ENCODE results near the gene SCLY.
"Not testable (repeated sequence)": the region's sequence is repeated elsewhere in the genome, so short reads cannot be mapped to it uniquely, and the experiment has no call there.

The SCLY gene

GRCh38 chr2:238029853-238030252, 30.9 kb upstream of the SCLY start:
- no peak for DNase-seq (ENCODE audit: low spot score in 2 of 2)
- no peak overlapping the region for H3K27ac Mint-ChIP-seq
- H3K27me3 Mint-ChIP-seq = no peaks in the 10 kb centered on the region
- peaks cover 33% of the 10 kb centered on the region for H3K36me3 Mint-ChIP-seq
- H3K4me1 Mint-ChIP-seq = no peaks in the 10 kb centered on the region
- H3K4me3 Mint-ChIP-seq = no peak overlapping the region
- ATAC-seq (ENCODE audit: low read depth) = no peak
- H3K9me3 Mint-ChIP-seq = no peaks in the 10 kb centered on the region

DNA sequence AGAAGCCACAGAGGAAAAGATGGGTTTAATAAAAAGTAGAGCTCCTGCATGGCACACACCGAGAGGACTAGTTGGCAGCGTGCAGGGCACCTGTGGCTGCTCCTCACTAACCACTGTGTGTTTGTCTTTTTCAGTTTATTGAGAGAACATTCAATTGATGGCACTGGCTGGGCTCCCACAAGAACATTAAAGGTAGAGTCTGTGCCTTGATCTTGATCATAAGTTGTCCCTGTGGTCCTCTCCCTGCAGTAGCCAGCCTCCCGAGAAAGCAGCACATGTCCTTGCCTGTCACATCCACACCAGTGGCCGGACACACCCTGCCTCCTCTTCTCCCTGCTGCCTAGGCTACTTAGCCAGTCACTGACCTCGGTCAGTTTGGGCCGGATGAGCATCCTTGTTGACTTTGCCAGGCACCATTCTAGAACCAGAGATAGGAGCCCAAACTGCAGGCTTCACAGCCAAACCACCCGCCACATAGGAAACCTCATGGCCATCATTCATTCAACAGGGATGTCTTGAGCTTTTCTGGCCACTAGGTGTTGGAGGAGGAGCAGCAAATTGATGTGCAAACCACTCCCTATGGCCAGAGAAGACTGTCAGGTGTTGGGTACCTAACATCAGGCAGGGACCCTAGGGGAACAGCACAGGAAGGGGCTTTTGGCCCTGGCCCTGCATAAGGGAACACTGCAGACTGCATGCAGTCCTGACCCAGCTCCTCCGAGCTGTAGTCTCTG, 30.2 kb upstream of the SCLY start:
- Mint-ChIP-seq H3K4me1 (no peaks in the 10 kb centered on the region), H3K27me3 (no peaks in the 10 kb centered on the region), H3K27ac (no peak overlapping the region), H3K4me3 (no peak overlapping the region), H3K9me3 (no peaks in the 10 kb centered on the region), H3K36me3 (peaks cover 31% of the 10 kb centered on the region)
- DNase-seq (ENCODE audit: low spot score in 2 of 2) (no peak), ATAC-seq (ENCODE audit: low read depth) (no peak)

- H3K36me3 Mint-ChIP-seq = peaks cover 31% of the 10 kb centered on the region
- ATAC-seq (ENCODE audit: low read depth) (no peak), DNase-seq (ENCODE audit: low spot score in 2 of 2) (no peak)
- no peaks in the 10 kb centered on the region for H3K9me3 Mint-ChIP-seq
- H3K4me3 Mint-ChIP-seq = no peak overlapping the region
- H3K27me3 Mint-ChIP-seq = no peaks in the 10 kb centered on the region
- no peaks in the 10 kb centered on the region for H3K4me1 Mint-ChIP-seq
- H3K27ac Mint-ChIP-seq = peak overlapping the region; percentile 41
These were observed 29.1 kb upstream of the SCLY start for GRCh38 chr2:238031751-238032150.

DNA sequence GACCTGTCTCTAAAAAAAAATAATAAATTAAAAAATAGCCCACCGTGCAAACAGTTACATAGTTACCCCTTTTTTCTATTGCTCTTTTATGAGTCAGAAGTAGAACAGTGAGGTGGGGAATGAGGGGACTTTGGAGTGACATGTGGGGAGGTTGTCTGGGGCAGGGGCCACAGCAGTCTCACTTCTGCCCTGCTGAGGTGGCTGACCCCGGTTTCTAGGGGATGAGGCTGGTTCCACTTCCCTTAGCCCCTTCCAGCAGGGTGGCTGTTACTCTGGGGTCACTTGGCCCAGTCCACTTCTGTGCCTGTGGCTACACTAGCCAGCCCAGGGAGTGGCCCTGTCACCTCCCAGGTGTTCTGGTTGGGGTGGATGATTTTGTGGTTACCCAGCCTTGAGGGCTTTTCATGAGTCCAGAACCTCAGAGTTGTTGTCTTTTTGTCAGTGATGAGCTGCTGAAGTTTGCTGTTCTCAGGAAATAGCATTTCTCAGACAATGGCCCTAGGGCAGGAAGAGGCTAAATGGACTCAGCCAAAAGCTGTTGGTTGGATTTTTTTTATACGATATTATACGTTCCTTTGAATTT, 28.0 kb upstream of the SCLY start:
- Mint-ChIP-seq H3K9me3 (no peaks in the 10 kb centered on the region), H3K4me1 (no peaks in the 10 kb centered on the region)
- ATAC-seq (ENCODE audit: low read depth) = no peak

GRCh38 chr2:238033991-238034390, 26.8 kb upstream of the SCLY start:
- H3K4me1 Mint-ChIP-seq; H3K4me3 Mint-ChIP-seq; H3K9me3 Mint-ChIP-seq; H3K27ac Mint-ChIP-seq; ATAC-seq (ENCODE audit: low read depth); DNase-seq (ENCODE audit: low spot score in 2 of 2); H3K27me3 Mint-ChIP-seq: not testable (repeated sequence)
- peaks cover 37% of the 10 kb centered on the region for H3K36me3 Mint-ChIP-seq

More for the DNA sequence above, 28.0 kb upstream of the SCLY start:
- Mint-ChIP-seq H3K27ac (no peak overlapping the region), H3K4me3 (no peak overlapping the region), H3K27me3 (no peaks in the 10 kb centered on the region), H3K36me3 (peaks cover 30% of the 10 kb centered on the region)
- no peak for DNase-seq (ENCODE audit: low spot score in 2 of 2)

DNA sequence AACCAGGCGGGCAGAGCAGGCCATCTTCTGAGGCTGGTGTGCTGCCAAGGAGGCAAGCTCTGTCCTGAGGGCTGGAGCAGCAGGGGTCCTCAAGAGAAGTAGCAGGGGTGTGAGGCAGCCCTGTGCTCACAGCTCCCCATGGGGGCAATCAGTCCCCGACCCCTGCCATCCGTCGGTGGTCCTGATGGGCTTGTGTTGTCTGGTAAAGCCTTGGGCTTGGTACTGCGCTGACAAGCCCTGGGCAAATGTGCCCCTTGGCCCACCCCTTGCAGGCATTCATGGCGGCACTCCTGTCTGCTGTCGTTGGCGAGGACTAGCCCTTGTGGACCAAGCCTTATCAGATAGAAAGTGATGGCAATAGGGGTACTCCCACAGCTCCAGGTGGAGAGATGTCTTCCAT, 22.6 kb upstream of the SCLY start:
- Mint-ChIP-seq H3K36me3 (peaks cover 41% of the 10 kb centered on the region), H3K9me3 (no peaks in the 10 kb centered on the region), H3K27me3 (no peaks in the 10 kb centered on the region), H3K27ac (no peak overlapping the region), H3K4me1 (no peaks in the 10 kb centered on the region), H3K4me3 (no peak overlapping the region)
- ATAC-seq (ENCODE audit: low read depth) = no peak
- no peak for DNase-seq (ENCODE audit: low spot score in 2 of 2)

GRCh38 chr2:238039151-238039550, 21.6 kb upstream of the SCLY start:
- H3K4me1 Mint-ChIP-seq = peaks cover 2% of the 10 kb centered on the region
- H3K4me3 Mint-ChIP-seq = no peak overlapping the region
- H3K36me3 Mint-ChIP-seq = peaks cover 44% of the 10 kb centered on the region
- no peak for DNase-seq (ENCODE audit: low spot score in 2 of 2)
- H3K27me3 Mint-ChIP-seq = no peaks in the 10 kb centered on the region
- no peaks in the 10 kb centered on the region for H3K9me3 Mint-ChIP-seq
- no peak overlapping the region for H3K27ac Mint-ChIP-seq
- no peak for ATAC-seq (ENCODE audit: low read depth)

- Mint-ChIP-seq H3K9me3 (no peaks in the 10 kb centered on the region), H3K36me3 (peaks cover 41% of the 10 kb centered on the region), H3K4me3 (no peak overlapping the region), H3K27me3 (no peaks in the 10 kb centered on the region), H3K4me1 (peaks cover 2% of the 10 kb centered on the region), H3K27ac (no peak overlapping the region)
- no peak for ATAC-seq (ENCODE audit: low read depth)
- DNase-seq (ENCODE audit: low spot score in 2 of 2) = no peak
These were observed 20.8 kb upstream of the SCLY start for GRCh38 chr2:238039985-238040384.

- Mint-ChIP-seq H3K27me3 (no peaks in the 10 kb centered on the region), H3K36me3 (peaks cover 40% of the 10 kb centered on the region), H3K4me3 (no peak overlapping the region), H3K9me3 (no peaks in the 10 kb centered on the region), H3K27ac (no peak overlapping the region), H3K4me1 (peaks cover 2% of the 10 kb centered on the region)
- DNase-seq (ENCODE audit: low spot score in 2 of 2) (no peak), ATAC-seq (ENCODE audit: low read depth) (no peak)
These were observed 19.9 kb upstream of the SCLY start for GRCh38 chr2:238040918-238041317.

- no peaks in the 10 kb centered on the region for H3K27me3 Mint-ChIP-seq
- peaks cover 2% of the 10 kb centered on the region for H3K4me1 Mint-ChIP-seq
- no peak for DNase-seq (ENCODE audit: low spot score in 2 of 2)
- peaks cover 1% of the 10 kb centered on the region for H3K9me3 Mint-ChIP-seq
- ATAC-seq (ENCODE audit: low read depth) = no peak
- H3K4me3 Mint-ChIP-seq = no peak overlapping the region
- no peak overlapping the region for H3K27ac Mint-ChIP-seq
- H3K36me3 Mint-ChIP-seq = peaks cover 39% of the 10 kb centered on the region
These were observed 18.7 kb upstream of the SCLY start for GRCh38 chr2:238042090-238042489.

- Mint-ChIP-seq H3K36me3 (peaks cover 39% of the 10 kb centered on the region), H3K27me3 (no peaks in the 10 kb centered on the region), H3K4me3 (no peak overlapping the region), H3K4me1 (peaks cover 2% of the 10 kb centered on the region), H3K27ac (no peak overlapping the region), H3K9me3 (peaks cover 6% of the 10 kb centered on the region)
- DNase-seq (ENCODE audit: low spot score in 2 of 2) (no peak), ATAC-seq (ENCODE audit: low read depth) (no peak)
These were observed 17.8 kb upstream of the SCLY start for GRCh38 chr2:238042849-238043584.

- peaks cover 2% of the 10 kb centered on the region for H3K4me1 Mint-ChIP-seq
- H3K4me3 Mint-ChIP-seq = no peak overlapping the region
- DNase-seq (ENCODE audit: low spot score in 2 of 2) (no peak), ATAC-seq (ENCODE audit: low read depth) (no peak)
- peaks cover 34% of the 10 kb centered on the region for H3K36me3 Mint-ChIP-seq
- H3K27ac Mint-ChIP-seq = no peak overlapping the region
- no peaks in the 10 kb centered on the region for H3K27me3 Mint-ChIP-seq
- H3K9me3 Mint-ChIP-seq = peaks cover 12% of the 10 kb centered on the region
These were observed 16.9 kb upstream of the SCLY start for GRCh38 chr2:238043851-238044250.

DNA sequence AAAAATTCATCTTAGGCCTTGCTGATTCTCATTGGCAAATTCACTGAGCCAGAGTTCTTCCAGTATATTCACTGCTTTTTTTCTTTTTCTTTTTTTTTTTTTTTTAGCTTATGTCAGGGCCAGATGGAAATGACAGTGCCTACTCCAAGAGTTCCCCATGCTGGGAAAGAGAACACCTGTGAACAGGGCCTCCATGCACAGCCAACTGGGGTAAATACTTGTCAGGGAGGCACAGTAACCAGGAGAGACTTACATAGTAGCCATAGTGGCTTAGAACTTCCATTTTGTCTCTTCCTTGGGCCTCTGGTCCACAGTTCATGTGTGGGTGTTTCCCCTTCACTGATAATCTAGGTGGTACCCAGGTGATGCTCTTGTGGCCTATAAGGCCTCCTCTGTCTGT, 15.2 kb upstream of the SCLY start:
- H3K27ac Mint-ChIP-seq = no peak overlapping the region
- peaks cover 30% of the 10 kb centered on the region for H3K36me3 Mint-ChIP-seq
- ATAC-seq (ENCODE audit: low read depth) = no peak
- H3K9me3 Mint-ChIP-seq = peaks cover 12% of the 10 kb centered on the region
- H3K27me3 Mint-ChIP-seq = no peaks in the 10 kb centered on the region
- DNase-seq (ENCODE audit: low spot score in 2 of 2) = no peak
- H3K4me3 Mint-ChIP-seq = no peak overlapping the region
- peaks cover 2% of the 10 kb centered on the region for H3K4me1 Mint-ChIP-seq

- Mint-ChIP-seq H3K9me3 (peaks cover 12% of the 10 kb centered on the region), H3K27me3 (no peaks in the 10 kb centered on the region), H3K4me3 (no peak overlapping the region), H3K27ac (no peak overlapping the region), H3K36me3 (peaks cover 23% of the 10 kb centered on the region), H3K4me1 (peaks cover 2% of the 10 kb centered on the region)
- ATAC-seq (ENCODE audit: low read depth) (no peak), DNase-seq (ENCODE audit: low spot score in 2 of 2) (no peak)
These were observed 14.0 kb upstream of the SCLY start for GRCh38 chr2:238046725-238047270.

Data from memory B cell (primary cell).